ENCODE measurements around the gene ADGRG1.

The ADGRG1 gene

GRCh38 chr16:57630931-57631845, 2.8 kb downstream of the ADGRG1 start:
- no peak overlapping the region for H3K9ac ChIP-seq (ENCODE audit: low read length)
- no peaks in the 10 kb centered on the region for H3K9me3 ChIP-seq (ENCODE audit: control insufficient read depth, insufficient read depth, low read depth, low read length)
- H3K4me1 ChIP-seq (ENCODE audit: control insufficient read depth, insufficient read depth, low read length), result peaks cover 32% of the 10 kb centered on the region
- no peak overlapping the region for H3K27ac ChIP-seq (ENCODE audit: low read depth, low read length)
- no peaks in the 10 kb centered on the region for H3K36me3 ChIP-seq (ENCODE audit: control insufficient read depth, insufficient read depth, low read length)
- no peaks in the 10 kb centered on the region for H3K27me3 ChIP-seq (ENCODE audit: control insufficient read depth, insufficient read depth, low read length)
- no peak overlapping the region for H3K4me3 ChIP-seq (ENCODE audit: low read depth, low read length)

GRCh38 chr16:57632568-57632967, 4.1 kb downstream of the ADGRG1 start:
- no peaks in the 10 kb centered on the region for H3K36me3 ChIP-seq (ENCODE audit: control insufficient read depth, insufficient read depth, low read length)
- no peak overlapping the region for H3K4me3 ChIP-seq (ENCODE audit: low read depth, low read length)
- H3K27me3 ChIP-seq (ENCODE audit: control insufficient read depth, insufficient read depth, low read length), result no peaks in the 10 kb centered on the region
- no peak overlapping the region for H3K9ac ChIP-seq (ENCODE audit: low read length)
- peaks cover 33% of the 10 kb centered on the region for H3K4me1 ChIP-seq (ENCODE audit: control insufficient read depth, insufficient read depth, low read length)
- H3K27ac ChIP-seq (ENCODE audit: low read depth, low read length), result no peak overlapping the region
- H3K9me3 ChIP-seq (ENCODE audit: control insufficient read depth, insufficient read depth, low read depth, low read length), result no peaks in the 10 kb centered on the region

- H3K27ac ChIP-seq (ENCODE audit: low read depth, low read length), result no peak overlapping the region
- H3K27me3 ChIP-seq (ENCODE audit: control insufficient read depth, insufficient read depth, low read length), result no peaks in the 10 kb centered on the region
- no peaks in the 10 kb centered on the region for H3K36me3 ChIP-seq (ENCODE audit: control insufficient read depth, insufficient read depth, low read length)
- no peaks in the 10 kb centered on the region for H3K9me3 ChIP-seq (ENCODE audit: control insufficient read depth, insufficient read depth, low read depth, low read length)
- H3K4me3 ChIP-seq (ENCODE audit: low read depth, low read length), result no peak overlapping the region
- H3K9ac ChIP-seq (ENCODE audit: low read length), result no peak overlapping the region
- H3K4me1 ChIP-seq (ENCODE audit: control insufficient read depth, insufficient read depth, low read length), result peaks cover 25% of the 10 kb centered on the region
These were observed 5.1 kb downstream of the ADGRG1 start for GRCh38 chr16:57633383-57634064.

- Histone ChIP-seq H3K9me3 (ENCODE audit: control insufficient read depth, insufficient read depth, low read depth, low read length) (no peaks in the 10 kb centered on the region), H3K27ac (ENCODE audit: low read depth, low read length) (no peak overlapping the region), H3K36me3 (ENCODE audit: control insufficient read depth, insufficient read depth, low read length) (no peaks in the 10 kb centered on the region), H3K4me1 (ENCODE audit: control insufficient read depth, insufficient read depth, low read length) (peaks cover 20% of the 10 kb centered on the region; the same call in 1 of the 2 replicates), H3K27me3 (ENCODE audit: control insufficient read depth, insufficient read depth, low read length) (no peaks in the 10 kb centered on the region), H3K9ac (ENCODE audit: low read length) (no peak overlapping the region), H3K4me3 (ENCODE audit: low read depth, low read length) (no peak overlapping the region)
These were observed 5.7 kb downstream of the ADGRG1 start for GRCh38 chr16:57634171-57634570.

GRCh38 chr16:57635266-57636097, 7.1 kb downstream of the ADGRG1 start:
- Histone ChIP-seq H3K27ac (ENCODE audit: low read depth, low read length) (no peak overlapping the region), H3K4me3 (ENCODE audit: low read depth, low read length) (no peak overlapping the region), H3K36me3 (ENCODE audit: control insufficient read depth, insufficient read depth, low read length) (no peaks in the 10 kb centered on the region), H3K27me3 (ENCODE audit: control insufficient read depth, insufficient read depth, low read length) (no peaks in the 10 kb centered on the region; the same call in 1 of the 2 replicates), H3K9ac (ENCODE audit: low read length) (no peak overlapping the region), H3K9me3 (ENCODE audit: control insufficient read depth, insufficient read depth, low read depth, low read length) (no peaks in the 10 kb centered on the region), H3K4me1 (ENCODE audit: control insufficient read depth, insufficient read depth, low read length) (peaks cover 17% of the 10 kb centered on the region; the same call in 1 of the 2 replicates)

GRCh38 chr16:57636184-57636583, 7.8 kb downstream of the ADGRG1 start:
- no peak overlapping the region for H3K9ac ChIP-seq (ENCODE audit: low read length)
- H3K9me3 ChIP-seq (ENCODE audit: control insufficient read depth, insufficient read depth, low read depth, low read length), result no peaks in the 10 kb centered on the region
- no peaks in the 10 kb centered on the region for H3K36me3 ChIP-seq (ENCODE audit: control insufficient read depth, insufficient read depth, low read length)
- no peak overlapping the region for H3K27ac ChIP-seq (ENCODE audit: low read depth, low read length)
- H3K27me3 ChIP-seq (ENCODE audit: control insufficient read depth, insufficient read depth, low read length), result no peaks in the 10 kb centered on the region; the same call in 1 of the 2 replicates
- peaks cover 10% of the 10 kb centered on the region; the same call in 1 of the 2 replicates for H3K4me1 ChIP-seq (ENCODE audit: control insufficient read depth, insufficient read depth, low read length)
- H3K4me3 ChIP-seq (ENCODE audit: low read depth, low read length), result no peak overlapping the region

- H3K27ac ChIP-seq (ENCODE audit: low read depth, low read length), result no peak overlapping the region
- no peak overlapping the region for H3K9ac ChIP-seq (ENCODE audit: low read length)
- no peaks in the 10 kb centered on the region for H3K36me3 ChIP-seq (ENCODE audit: control insufficient read depth, insufficient read depth, low read length)
- H3K4me3 ChIP-seq (ENCODE audit: low read depth, low read length), result no peak overlapping the region
- no peaks in the 10 kb centered on the region for H3K9me3 ChIP-seq (ENCODE audit: control insufficient read depth, insufficient read depth, low read depth, low read length)
- H3K27me3 ChIP-seq (ENCODE audit: control insufficient read depth, insufficient read depth, low read length), result no peaks in the 10 kb centered on the region; the same call in 1 of the 2 replicates
- peaks cover 10% of the 10 kb centered on the region; the same call in 1 of the 2 replicates for H3K4me1 ChIP-seq (ENCODE audit: control insufficient read depth, insufficient read depth, low read length)
These were observed 8.6 kb downstream of the ADGRG1 start for GRCh38 chr16:57637020-57637419.

GRCh38 chr16:57637424-57637823, 9.0 kb downstream of the ADGRG1 start:
- Histone ChIP-seq H3K27ac (ENCODE audit: low read depth, low read length) (no peak overlapping the region), H3K36me3 (ENCODE audit: control insufficient read depth, insufficient read depth, low read length) (no peaks in the 10 kb centered on the region), H3K4me1 (ENCODE audit: control insufficient read depth, insufficient read depth, low read length) (peaks cover 10% of the 10 kb centered on the region; the same call in 1 of the 2 replicates), H3K9me3 (ENCODE audit: control insufficient read depth, insufficient read depth, low read depth, low read length) (no peaks in the 10 kb centered on the region), H3K27me3 (ENCODE audit: control insufficient read depth, insufficient read depth, low read length) (no peaks in the 10 kb centered on the region; the same call in 1 of the 2 replicates), H3K4me3 (ENCODE audit: low read depth, low read length) (no peak overlapping the region), H3K9ac (ENCODE audit: low read length) (no peak overlapping the region)

- Histone ChIP-seq H3K9me3 (ENCODE audit: control insufficient read depth, insufficient read depth, low read depth, low read length) (no peaks in the 10 kb centered on the region), H3K9ac (ENCODE audit: low read length) (no peak overlapping the region), H3K4me1 (ENCODE audit: control insufficient read depth, insufficient read depth, low read length) (peaks cover 10% of the 10 kb centered on the region; the same call in 1 of the 2 replicates), H3K36me3 (ENCODE audit: control insufficient read depth, insufficient read depth, low read length) (no peaks in the 10 kb centered on the region), H3K4me3 (ENCODE audit: low read depth, low read length) (no peak overlapping the region), H3K27me3 (ENCODE audit: control insufficient read depth, insufficient read depth, low read length) (no peaks in the 10 kb centered on the region; the same call in 1 of the 2 replicates), H3K27ac (ENCODE audit: low read depth, low read length) (no peak overlapping the region)
These were observed 9.5 kb downstream of the ADGRG1 start for GRCh38 chr16:57637965-57638364.

GRCh38 chr16:57638381-57638780, 10.0 kb downstream of the ADGRG1 start:
- no peak overlapping the region for H3K9ac ChIP-seq (ENCODE audit: low read length)
- H3K27me3 ChIP-seq (ENCODE audit: control insufficient read depth, insufficient read depth, low read length), result no peaks in the 10 kb centered on the region; the same call in 1 of the 2 replicates
- H3K36me3 ChIP-seq (ENCODE audit: control insufficient read depth, insufficient read depth, low read length), result no peaks in the 10 kb centered on the region
- no peak overlapping the region for H3K4me3 ChIP-seq (ENCODE audit: low read depth, low read length)
- peaks cover 10% of the 10 kb centered on the region; the same call in 1 of the 2 replicates for H3K4me1 ChIP-seq (ENCODE audit: control insufficient read depth, insufficient read depth, low read length)
- no peaks in the 10 kb centered on the region for H3K9me3 ChIP-seq (ENCODE audit: control insufficient read depth, insufficient read depth, low read depth, low read length)
- no peak overlapping the region for H3K27ac ChIP-seq (ENCODE audit: low read depth, low read length)

All from HUES6 (cell line).